ENCODE data around the gene OR12D2. TPM values are rescaled to one million over a fixed set of nuclear protein-coding genes. Genes with fewer than 3 reads are reported as not detected.

OR12D2 gene
- polyA plus RNA-seq, 3 donors = not detected

Other genes with a start within 250 kb of the OR12D2 start
- not detected for gene OR2J2, start 224.7 kb upstream of the OR12D2 start, polyA plus RNA-seq
- gene OR14J1, start 93.9 kb upstream of the OR12D2 start, polyA plus RNA-seq = not detected
- not detected for gene OR5V1, start 26.8 kb upstream of the OR12D2 start, polyA plus RNA-seq
- not detected for gene OR12D3, start 20.3 kb upstream of the OR12D2 start, polyA plus RNA-seq
- gene OR12D1, start 19.3 kb downstream of the OR12D2 start, polyA plus RNA-seq = not detected
- gene OR10C1, start 43.7 kb downstream of the OR12D2 start, polyA plus RNA-seq = not detected
- not detected for gene OR11A1, start 61.4 kb downstream of the OR12D2 start, polyA plus RNA-seq
- gene OR2H1, start 61.5 kb downstream of the OR12D2 start, polyA plus RNA-seq = not detected
- under 1 TPM in 1 of 3 donors, not detected in 2; 0.34 TPM for gene MAS1L, start 92.3 kb downstream of the OR12D2 start, polyA plus RNA-seq
- 1 to 10 TPM in 1 of 3 donors, under 1 TPM in 2; 0.67 to 2.4 (median 0.77) TPM for gene UBD, start 164.1 kb downstream of the OR12D2 start, polyA plus RNA-seq
- gene OR2H2, start 189.5 kb downstream of the OR12D2 start, polyA plus RNA-seq = not detected
- gene GABBR1, start 237.6 kb downstream of the OR12D2 start, polyA plus RNA-seq = 10 to 100 TPM in 2 of 3 donors, 1 to 10 TPM in 1; 7.0 to 35.0 (median 17.7) TPM

All from adipose tissue (tissue), 3 donors.